GM21717 (cell line): ENCODE measurements around the gene CABP4.

Experiments used
- ATAC-seq: cut with Tn5 transposase; IDR thresholded peaks from one replicate; pipeline ENCODE4 v1.9.1; 2021; ENCODE audit warnings: mild to moderate bottlenecking, moderate library complexity; ENCODE audit not compliant: unreplicated experiment

The CABP4 gene

GRCh38 chr11:67455054-67455453, at the start of gene CABP4:
CABP4 (plus strand) TSS chr11:67455354; CDS start chr11:67455424, 70 bp downstream.
- ATAC-seq, result no peak

- ATAC-seq, result no peak
Measured at GRCh38 chr11:67405688-67406339, 49.3 kb upstream of the CABP4 start.

GRCh38 chr11:67406420-67406968, 48.7 kb upstream of the CABP4 start:
- no peak for ATAC-seq

GRCh38 chr11:67406969-67407687, 48.0 kb upstream of the CABP4 start:
- no peak for ATAC-seq

GRCh38 chr11:67407688-67408163, 47.4 kb upstream of the CABP4 start:
- ATAC-seq, result no peak

- no peak for ATAC-seq
Measured at GRCh38 chr11:67408437-67409200, 46.5 kb upstream of the CABP4 start.

- no peak for ATAC-seq
Measured at GRCh38 chr11:67409261-67409666, 45.9 kb upstream of the CABP4 start.

GRCh38 chr11:67409781-67410368, 45.3 kb upstream of the CABP4 start:
- no peak for ATAC-seq

GRCh38 chr11:67410369-67410831, 44.8 kb upstream of the CABP4 start:
- no peak for ATAC-seq

GRCh38 chr11:67410984-67411784, 44.0 kb upstream of the CABP4 start:
- ATAC-seq, result no peak

- no peak for ATAC-seq
Measured at GRCh38 chr11:67411785-67412152, 43.4 kb upstream of the CABP4 start.

GRCh38 chr11:67412495-67413179, 42.5 kb upstream of the CABP4 start:
- ATAC-seq, result no peak

GRCh38 chr11:67413266-67413849, 41.8 kb upstream of the CABP4 start:
- no peak for ATAC-seq

GRCh38 chr11:67415501-67416304, 39.5 kb upstream of the CABP4 start, which contains the start of gene CARNS1:
CARNS1 (plus strand) TSS chr11:67415678; CDS start chr11:67416200, 522 bp downstream.
- no peak for ATAC-seq

GRCh38 chr11:67416416-67417335, 38.5 kb upstream of the CABP4 start:
- no peak for ATAC-seq

- no peak for ATAC-seq
Measured at GRCh38 chr11:67417425-67417824, 37.7 kb upstream of the CABP4 start.
